HG02973 (cell line): ENCODE results near the gene AP3D1.
A peak's percentile ranks its signal among the peaks of the same experiment; 100 is the strongest.
"Not testable (repeated sequence)": the region's sequence is repeated elsewhere in the genome, so short reads cannot be mapped to it uniquely, and the experiment has no call there.

Source experiments
- ATAC-seq: cut with Tn5 transposase; IDR thresholded peaks from one replicate; pipeline ENCODE4 v1.9.1; 2021; ENCODE audit warnings: moderate library complexity; ENCODE audit not compliant: unreplicated experiment

AP3D1 gene

GRCh38 chr19:2151339-2152229 is at the start of gene AP3D1:
AP3D1 (minus strand) TSS chr19:2151566; CDS start chr19:2151334, 232 bp downstream.
- peak; percentile 88 for ATAC-seq

GRCh38 chr19:2200624-2201294 is 49.4 kb upstream of the AP3D1 start:
- not testable (repeated sequence) for ATAC-seq

GRCh38 chr19:2199861-2200623 is 48.7 kb upstream of the AP3D1 start:
- no peak for ATAC-seq

GRCh38 chr19:2199215-2199614 is 47.8 kb upstream of the AP3D1 start:
- ATAC-seq, result no peak

GRCh38 chr19:2198317-2198716 is 47.0 kb upstream of the AP3D1 start:
- ATAC-seq, result no peak

- no peak for ATAC-seq
Measured at GRCh38 chr19:2197270-2197669, 45.9 kb upstream of the AP3D1 start.

GRCh38 chr19:2195914-2196313 is 44.5 kb upstream of the AP3D1 start:
- no peak for ATAC-seq

- ATAC-seq, result no peak
Measured at GRCh38 chr19:2195361-2195760, 44.0 kb upstream of the AP3D1 start.

- ATAC-seq, result no peak
Measured at GRCh38 chr19:2194513-2195078, 43.2 kb upstream of the AP3D1 start.

GRCh38 chr19:2193807-2194206 is 42.4 kb upstream of the AP3D1 start:
- ATAC-seq, result no peak

- ATAC-seq, result no peak
Measured at GRCh38 chr19:2192862-2193261, 41.5 kb upstream of the AP3D1 start.

- no peak for ATAC-seq
Measured at GRCh38 chr19:2191456-2192310, 40.3 kb upstream of the AP3D1 start.

- no peak for ATAC-seq
Measured at GRCh38 chr19:2190848-2191455, 39.6 kb upstream of the AP3D1 start.

- ATAC-seq, result no peak
Measured at GRCh38 chr19:2189880-2190279, 38.5 kb upstream of the AP3D1 start.

GRCh38 chr19:2188708-2189385 is 37.5 kb upstream of the AP3D1 start:
- no peak for ATAC-seq

GRCh38 chr19:2187159-2187558 is 35.8 kb upstream of the AP3D1 start:
- ATAC-seq, result no peak

- no peak for ATAC-seq
Measured at GRCh38 chr19:2186071-2186846, 34.9 kb upstream of the AP3D1 start.

- no peak for ATAC-seq
Measured at GRCh38 chr19:2185734-2186070, 34.3 kb upstream of the AP3D1 start.
